ENCODE results near the gene CES5A. TPM values are rescaled to one million over a fixed set of nuclear protein-coding genes. Genes with fewer than 3 reads are reported as not detected.
"Not testable (repeated sequence)": the region's sequence is repeated elsewhere in the genome, so short reads cannot be mapped to it uniquely, and the experiment has no call there.

CES5A gene
- total RNA-seq, 2 donors from 2014 or later = not detected

DNA sequence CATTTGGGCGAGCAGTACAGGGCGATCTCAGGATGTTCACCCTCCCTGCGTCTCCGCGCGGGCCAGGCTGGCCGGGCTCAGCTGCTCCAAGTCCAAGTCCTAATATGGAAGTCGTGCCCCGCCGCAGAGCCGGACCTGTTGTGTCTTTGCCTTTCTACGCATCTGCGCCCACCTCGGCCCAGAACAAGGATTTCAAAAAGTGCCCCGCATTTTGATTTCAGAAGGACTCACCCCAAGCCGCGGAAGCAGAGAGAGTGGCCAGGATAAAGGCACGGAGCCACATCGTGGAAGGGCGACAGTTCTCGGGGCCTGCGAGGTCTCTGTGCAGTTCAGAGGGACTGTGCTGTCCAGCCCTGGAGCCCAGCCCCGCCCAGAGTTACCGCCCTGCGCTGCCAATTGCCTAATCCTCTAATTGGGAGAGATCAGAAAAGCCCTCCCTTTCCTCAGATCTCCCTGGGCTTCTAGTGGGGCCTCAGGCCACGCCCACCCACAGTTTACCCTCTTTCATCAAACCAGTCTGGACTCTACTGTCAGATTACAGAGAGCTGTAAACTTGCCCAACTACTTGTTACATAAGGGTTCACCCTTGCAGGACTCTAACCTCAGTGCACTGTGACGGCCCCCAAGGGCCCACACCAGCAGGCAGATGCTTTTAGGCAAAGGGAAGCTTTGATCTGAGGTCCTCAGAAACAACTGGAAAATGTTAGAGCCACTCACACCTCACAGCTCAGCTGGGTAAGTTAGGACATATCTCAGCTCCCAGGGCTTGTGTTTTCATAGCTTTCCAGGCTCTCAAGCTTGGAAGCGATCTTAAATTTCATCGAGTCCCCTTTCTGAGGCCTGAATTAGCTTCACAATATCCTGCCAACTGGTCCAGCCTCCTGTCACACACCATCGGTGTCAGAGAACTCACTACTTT, 42.1 kb downstream of the CES5A start, which contains the start of gene CES1:
Gene CES1 (minus strand): TSS at position 324 of the 919 bp plus-strand sequence. CDS start 41 bp downstream, at position 283.
- peak; percentile 94 for DNase-seq (ENCODE audit: low spot score)
- intact Hi-C loops (cut with DNase I) = no loop called here

- DNase-seq (ENCODE audit: low spot score) = no peak
- intact Hi-C loops (cut with DNase I) = no loop called here
Observed at GRCh38 chr16:55832425-55832772, 42.8 kb downstream of the CES5A start.

DNA sequence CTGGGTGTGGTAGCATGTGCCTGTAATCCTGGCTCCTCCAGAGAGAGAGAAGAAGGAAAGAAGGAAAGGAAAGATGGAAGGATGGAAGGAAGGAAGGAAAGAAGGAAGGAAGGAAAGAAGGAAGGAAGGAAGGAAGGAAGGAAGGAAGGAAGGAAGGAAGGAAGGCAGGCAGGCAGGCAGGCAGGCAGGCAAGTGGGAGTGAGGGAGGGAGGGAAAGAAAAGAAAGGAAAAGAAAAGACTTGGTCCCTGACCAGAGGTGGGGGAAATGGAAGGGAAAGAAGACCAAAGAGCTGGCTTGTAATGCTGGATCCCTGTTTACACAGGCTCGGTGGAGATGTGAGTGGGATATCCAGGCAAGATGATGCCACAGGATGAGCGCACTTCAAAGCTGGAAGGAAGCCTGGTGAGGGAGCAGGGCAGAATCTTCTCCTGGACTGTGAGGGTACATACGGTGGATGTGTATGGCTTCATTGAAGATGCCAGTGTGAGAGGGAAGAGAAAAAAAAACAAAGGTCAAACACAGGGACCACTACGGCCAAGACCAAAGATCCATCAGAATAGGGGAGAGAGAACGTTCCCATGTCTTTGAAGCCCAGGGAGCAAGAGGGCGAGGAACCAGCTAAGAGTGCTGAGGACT, 44.4 kb downstream of the CES5A start:
- intact Hi-C loops (cut with DNase I) = no loop called here
- no peak for DNase-seq (ENCODE audit: low spot score)

DNA sequence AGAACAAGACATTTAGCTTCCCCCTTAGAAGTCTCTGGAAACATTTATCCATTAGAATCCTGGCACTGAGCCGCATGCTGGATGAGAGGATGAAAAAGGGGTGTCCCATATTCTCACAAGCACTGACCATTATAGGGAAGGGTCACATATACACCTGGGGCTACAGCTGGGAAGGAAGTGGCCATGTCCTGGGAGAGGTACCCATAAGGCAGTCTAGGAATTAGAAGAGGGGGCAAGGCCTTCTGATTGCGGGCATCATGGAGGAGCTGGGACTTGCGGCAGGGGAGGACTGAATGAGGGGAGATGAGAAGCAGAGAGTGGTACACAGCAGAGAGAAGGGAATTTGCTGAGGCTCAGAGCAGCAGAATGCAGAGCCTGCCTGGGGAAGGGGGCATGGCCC, 45.9 kb downstream of the CES5A start:
- DNase-seq (ENCODE audit: low spot score) = not testable (repeated sequence)
- intact Hi-C loops (cut with DNase I) = loop anchor here in 1 of 2 donors (10.0 kb wide), 2 partner anchors 74 to 364 kb away; no protein-coding TSS in a partner anchor

GRCh38 chr16:55828680-55829079, 46.5 kb downstream of the CES5A start:
- intact Hi-C loops (cut with DNase I) = loop anchor here in 1 of 2 donors (10.0 kb wide), 2 partner anchors 74 to 364 kb away; no protein-coding TSS in a partner anchor
- DNase-seq (ENCODE audit: low spot score) = no peak

DNA sequence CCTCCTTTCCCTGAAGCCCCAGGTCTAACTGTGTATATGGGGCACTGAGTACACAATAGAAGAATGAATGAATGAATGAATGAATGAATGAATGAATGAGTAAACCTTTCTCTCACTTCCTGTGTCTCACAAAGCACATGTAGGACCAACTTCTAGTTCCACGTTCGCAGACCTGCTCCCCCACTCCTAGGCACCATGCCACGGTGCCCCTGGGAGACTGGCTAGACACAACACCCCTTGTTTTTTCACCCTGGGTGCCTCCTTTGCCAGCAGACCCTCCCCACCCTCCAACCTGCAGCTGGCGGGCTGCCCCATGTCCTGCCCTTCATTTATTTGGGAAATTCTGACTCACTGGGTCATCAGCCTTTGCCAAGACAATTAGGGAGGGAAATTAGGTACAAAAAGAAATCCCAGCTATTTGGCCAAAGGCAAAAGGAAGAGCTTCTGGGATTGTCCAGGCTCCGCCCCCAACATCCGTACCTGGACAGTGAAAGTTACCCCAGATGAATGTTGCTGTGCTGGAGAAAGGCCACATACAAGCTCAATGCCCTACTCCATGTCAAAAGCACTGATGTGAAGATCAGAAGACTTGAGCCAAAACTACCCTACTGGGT, 50.0 kb downstream of the CES5A start:
- intact Hi-C loops (cut with DNase I) = loop anchor here in 1 of 2 donors (10.0 kb wide), 2 partner anchors 70 to 360 kb away; no protein-coding TSS in a partner anchor

DNA sequence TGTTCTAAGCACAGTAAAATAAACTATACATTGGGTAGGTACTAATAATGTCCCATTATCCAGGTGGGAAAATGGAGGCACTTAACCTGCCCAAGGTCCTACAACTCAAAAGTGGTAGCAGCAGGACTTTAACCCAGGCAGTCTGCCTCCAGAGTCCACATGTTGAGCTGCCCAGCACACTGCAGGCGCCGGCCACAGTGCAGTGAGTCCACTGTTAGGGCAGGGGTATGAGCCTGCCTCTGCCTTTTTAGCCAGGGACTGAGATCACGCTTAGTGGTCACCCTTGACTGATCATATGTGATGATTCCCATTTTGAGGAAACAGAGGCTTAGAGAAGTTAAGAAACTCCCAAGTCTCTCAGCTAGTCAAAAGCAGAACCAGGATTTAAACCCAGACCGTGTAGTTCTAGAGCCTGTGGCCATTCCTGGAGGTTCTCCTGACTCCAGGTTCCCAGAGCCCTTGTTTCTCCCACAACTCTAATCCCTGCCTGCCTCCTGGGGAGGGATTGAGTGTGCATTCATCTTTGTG, 50.6 kb downstream of the CES5A start:
- intact Hi-C loops (cut with DNase I) = loop anchor here in 1 of 2 donors (10.0 kb wide), 2 partner anchors 70 to 360 kb away; no protein-coding TSS in a partner anchor

More for the DNA sequence above, 50.0 kb downstream of the CES5A start:
- DNase-seq (ENCODE audit: low spot score) = no peak

DNA sequence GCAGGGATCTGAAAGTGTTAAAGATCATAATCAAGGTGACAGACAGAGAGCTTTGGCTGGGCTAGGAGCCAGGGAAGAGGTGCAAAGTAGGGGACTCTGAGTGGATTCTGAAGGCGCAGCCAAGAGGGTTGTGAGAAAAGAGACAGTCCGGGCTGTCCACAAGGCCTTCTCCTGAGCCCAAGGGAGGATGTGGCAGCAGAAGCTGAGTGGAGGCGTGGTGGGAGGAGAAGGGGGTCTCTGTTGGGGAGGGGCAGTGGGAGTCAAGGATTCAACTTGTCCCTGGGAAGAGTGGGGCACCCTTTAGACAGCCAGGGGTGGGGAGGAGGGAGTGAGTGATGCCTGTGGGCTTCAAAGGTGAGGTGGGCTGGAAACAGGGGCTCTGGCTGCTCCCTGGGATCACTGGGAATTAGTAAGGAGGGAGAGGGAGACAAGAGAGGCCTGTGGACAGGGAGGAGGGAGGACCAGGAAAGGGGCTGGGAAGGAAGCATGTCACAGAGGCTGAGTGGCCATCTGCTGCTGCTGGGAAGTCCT, 52.8 kb downstream of the CES5A start:
- intact Hi-C loops (cut with DNase I) = loop anchor here in 1 of 2 donors (10.0 kb wide), 2 partner anchors 68 to 358 kb away; no protein-coding TSS in a partner anchor
- DNase-seq (ENCODE audit: low spot score) = peak; percentile 53

More for the DNA sequence above, 50.6 kb downstream of the CES5A start:
- DNase-seq (ENCODE audit: low spot score) = no peak

DNA sequence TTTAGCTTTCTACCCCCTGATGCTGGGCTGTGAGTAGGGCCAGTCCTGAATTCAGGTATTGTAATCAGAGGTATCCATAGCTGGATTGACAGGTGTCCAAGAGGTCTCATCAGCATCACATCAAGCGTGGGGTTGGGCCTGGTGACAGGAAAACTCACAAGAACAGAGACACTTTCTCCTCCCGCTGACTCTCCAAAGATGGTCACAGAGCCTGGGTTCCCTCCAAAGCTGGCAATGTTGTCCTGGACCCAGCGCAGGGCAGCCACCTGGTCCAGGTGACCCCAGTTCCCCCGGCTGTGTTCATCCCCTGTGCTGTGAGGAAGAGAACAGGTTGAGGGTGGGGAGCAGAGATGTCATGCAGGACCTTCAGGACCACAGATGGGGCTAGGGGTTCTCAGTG, 54.0 kb downstream of the CES5A start:
- intact Hi-C loops (cut with DNase I) = loop anchor here in 1 of 2 donors (10.0 kb wide), 2 partner anchors 66 to 356 kb away; no protein-coding TSS in a partner anchor
- DNase-seq (ENCODE audit: low spot score) = peak; percentile 11

DNA sequence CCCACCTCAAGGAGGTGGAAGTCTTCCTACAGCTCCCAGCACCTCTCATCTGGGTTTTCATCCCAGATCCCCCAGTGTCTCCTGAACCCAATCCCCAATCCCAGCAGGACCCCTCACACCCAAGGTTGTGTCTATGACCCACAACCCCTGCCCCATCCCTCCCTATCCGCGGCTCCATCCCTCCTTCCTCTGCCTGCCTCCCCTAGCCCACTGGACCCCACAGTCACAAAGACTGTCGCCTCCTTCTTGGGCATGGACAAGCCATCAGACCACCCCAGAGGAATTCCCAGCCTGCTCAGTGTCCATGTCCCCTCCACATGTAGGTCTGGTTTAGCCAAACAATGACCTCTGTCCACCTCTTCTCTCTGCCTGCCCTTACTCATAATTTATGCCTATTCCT, 54.6 kb downstream of the CES5A start:
- DNase-seq (ENCODE audit: low spot score) = peak; percentile 24
- intact Hi-C loops (cut with DNase I) = loop anchor here in 1 of 2 donors (10.0 kb wide), 2 partner anchors 66 to 356 kb away; no protein-coding TSS in a partner anchor

GRCh38 chr16:55817236-55817912, 57.8 kb downstream of the CES5A start:
- peak; percentile 14 for DNase-seq (ENCODE audit: low spot score)
- intact Hi-C loops (cut with DNase I) = no loop called here

GRCh38 chr16:55816222-55816621, 59.0 kb downstream of the CES5A start:
- intact Hi-C loops (cut with DNase I) = not testable (repeated sequence)
- DNase-seq (ENCODE audit: low spot score) = peak; percentile 18

- intact Hi-C loops (cut with DNase I) = no loop called here
- DNase-seq (ENCODE audit: low spot score) = peak; percentile 41
Observed at GRCh38 chr16:55815320-55815719, 59.9 kb downstream of the CES5A start.

DNA sequence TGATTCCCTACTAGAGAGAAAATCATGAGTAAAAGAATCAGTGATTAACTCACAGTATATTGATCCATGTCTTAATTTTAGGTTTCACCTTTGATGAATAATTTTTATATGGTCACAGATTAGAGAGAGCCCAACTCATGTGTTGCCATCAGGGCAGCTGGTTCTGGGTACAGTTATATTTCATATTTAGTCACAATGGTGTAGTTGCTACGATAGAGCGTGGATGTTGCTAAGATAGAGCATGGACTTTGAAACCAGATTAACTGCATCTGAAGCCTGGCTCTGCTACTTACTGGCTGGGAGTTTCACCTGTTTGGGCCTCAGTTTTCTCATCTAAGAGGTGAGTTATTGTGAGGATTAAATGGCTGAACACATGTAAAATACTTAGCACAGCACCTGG, 61.0 kb downstream of the CES5A start:
- intact Hi-C loops (cut with DNase I); DNase-seq (ENCODE audit: low spot score): not testable (repeated sequence)

- intact Hi-C loops (cut with DNase I) = not testable (repeated sequence)
- DNase-seq (ENCODE audit: low spot score) = peak; percentile 20
Observed at GRCh38 chr16:55813730-55814129, 61.4 kb downstream of the CES5A start.

GRCh38 chr16:55812951-55813350, 62.2 kb downstream of the CES5A start:
- DNase-seq (ENCODE audit: low spot score) = peak; percentile 26
- intact Hi-C loops (cut with DNase I) = no loop called here

- no peak for DNase-seq (ENCODE audit: low spot score)
- intact Hi-C loops (cut with DNase I) = no loop called here
Observed at GRCh38 chr16:55811811-55812210, 63.4 kb downstream of the CES5A start.

DNA sequence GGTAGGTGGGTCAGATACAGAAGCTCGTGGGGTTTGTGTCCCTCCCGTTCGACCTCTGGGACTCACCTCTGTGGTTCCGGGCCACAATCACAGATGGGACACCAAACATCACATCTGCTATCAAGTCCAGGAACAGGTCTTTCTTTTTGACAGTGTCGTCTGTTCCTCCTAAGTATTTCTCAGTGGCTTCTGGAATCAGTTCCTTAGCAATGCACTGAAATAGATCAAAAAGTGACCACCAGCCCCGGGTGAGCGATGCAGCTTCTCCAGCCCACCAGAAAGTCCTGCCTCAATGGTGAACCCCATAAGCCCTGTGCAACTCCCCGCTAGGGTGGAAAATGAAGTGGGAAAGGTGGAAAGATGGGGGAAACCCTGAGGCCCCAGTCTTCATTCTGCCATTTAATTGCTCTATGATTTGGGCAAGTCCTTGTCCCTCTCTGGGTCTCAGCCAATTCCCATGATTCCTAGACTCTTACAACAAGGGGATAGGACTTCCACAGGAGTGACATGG, 64.7 kb downstream of the CES5A start:
- no peak for DNase-seq (ENCODE audit: low spot score)
- intact Hi-C loops (cut with DNase I) = no loop called here

Data from posterior vena cava (tissue), 2 donors.